ENCODE measurements around the gene IRS2.

Gene IRS2

DNA sequence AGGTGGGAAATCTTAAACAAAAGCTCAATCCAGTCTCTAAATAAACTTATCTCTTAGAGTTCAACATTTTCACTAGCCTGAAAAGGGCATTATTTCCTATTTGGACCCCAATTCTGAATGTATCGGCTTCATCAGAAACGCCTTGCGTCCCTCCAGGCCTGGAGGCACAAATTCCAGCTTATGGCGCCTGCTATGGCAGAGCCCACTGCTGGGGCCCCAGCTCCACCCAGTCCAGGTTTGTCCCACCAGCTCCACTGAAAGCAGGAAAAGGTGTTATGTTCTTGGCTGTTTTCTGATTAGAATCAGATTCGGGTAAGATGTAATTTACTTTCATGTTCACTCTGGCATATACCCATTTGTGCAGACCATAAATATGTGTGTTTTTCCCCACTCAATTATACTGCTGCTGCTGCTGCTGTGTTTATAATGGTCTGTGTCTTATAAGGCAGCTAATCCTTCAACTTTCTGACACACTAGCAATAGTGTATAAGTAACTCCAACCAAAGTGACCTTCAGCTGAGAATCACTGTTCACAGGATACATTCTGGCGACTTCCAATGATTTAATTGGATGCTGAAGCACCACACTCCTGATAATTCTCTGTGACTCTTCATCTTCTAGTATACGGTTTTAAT, 6.4 kb downstream of the IRS2 start:
- no peak for DNase-seq (ENCODE audit: low spot score)

DNA sequence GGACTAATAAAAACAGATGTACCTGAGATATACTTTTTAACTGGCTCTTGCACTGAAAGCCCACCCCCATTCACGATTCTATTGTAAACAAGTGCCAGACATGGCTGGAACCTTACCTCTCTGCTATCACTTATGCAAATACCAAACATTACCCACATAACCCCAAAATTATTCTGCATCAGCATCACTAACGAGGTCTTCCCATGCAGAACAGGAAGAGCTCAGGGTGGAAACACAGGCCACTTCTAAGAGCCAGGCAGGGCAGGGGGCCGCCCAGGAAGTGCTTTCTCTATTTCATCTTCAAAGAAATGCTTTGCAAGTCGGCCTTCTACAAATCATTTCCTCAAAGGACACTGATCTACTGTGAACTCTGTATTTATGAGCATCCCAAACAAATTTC, 7.3 kb downstream of the IRS2 start:
- DNase-seq (ENCODE audit: low spot score): no peak

DNA sequence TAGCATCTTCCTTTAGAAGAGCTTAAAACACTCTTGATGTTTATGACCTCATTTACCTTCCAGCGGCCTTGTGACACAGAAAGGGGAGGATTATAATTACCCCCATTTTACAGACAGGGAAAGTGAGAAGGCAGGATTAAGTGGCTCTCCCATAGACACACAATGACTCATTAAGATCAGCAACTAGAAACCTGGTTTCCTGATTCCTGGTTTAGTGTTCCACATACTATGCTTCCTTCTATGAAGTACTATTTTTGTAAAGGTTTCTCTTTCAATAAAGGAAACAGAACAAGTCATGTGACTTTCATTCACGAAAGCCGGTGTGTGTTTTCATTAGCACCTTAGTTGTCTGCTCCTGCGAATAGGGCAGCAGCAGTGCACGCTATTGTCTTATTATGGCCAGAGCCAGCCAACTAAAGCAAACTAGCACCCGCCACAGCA, 8.3 kb downstream of the IRS2 start:
- DNase-seq (ENCODE audit: low spot score): no peak

DNA sequence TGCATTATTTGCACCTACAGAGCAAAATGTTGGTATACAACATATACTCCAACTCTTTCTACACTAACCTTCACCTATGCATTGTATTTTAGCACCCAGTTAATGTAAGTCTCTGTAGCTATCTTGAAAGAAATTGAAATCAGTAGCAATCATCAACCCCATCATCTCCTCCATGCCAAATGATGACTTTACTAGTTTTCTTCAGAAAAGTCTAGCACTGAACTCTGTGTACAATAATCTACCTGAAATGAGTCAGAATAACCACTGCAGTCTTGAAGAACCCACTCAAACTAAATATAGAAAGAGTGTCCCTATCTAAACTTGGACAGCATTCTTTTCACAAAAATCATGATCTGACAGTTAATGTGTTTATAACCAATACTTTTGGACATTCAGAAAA, 9.8 kb downstream of the IRS2 start:
- no peak for DNase-seq (ENCODE audit: low spot score)

DNA sequence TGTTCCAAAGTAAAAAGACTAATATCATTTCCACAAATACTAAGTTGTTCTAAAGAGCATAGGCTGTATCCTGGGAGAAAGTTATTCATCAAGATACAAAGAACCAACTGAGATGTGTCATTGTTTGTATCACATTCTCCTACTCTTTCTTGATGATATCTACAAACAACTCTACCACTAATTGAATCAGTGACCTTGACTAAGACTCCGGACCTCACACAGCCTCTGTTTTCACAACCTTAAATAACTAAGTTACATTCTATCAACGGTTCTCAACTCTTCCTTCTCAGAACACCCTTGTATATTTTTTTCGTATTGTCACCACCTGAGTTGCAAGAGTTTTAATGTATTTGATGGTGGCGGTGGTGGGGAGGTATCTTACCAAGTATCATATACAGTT, 12.6 kb downstream of the IRS2 start:
- DNase-seq (ENCODE audit: low spot score): no peak

DNA sequence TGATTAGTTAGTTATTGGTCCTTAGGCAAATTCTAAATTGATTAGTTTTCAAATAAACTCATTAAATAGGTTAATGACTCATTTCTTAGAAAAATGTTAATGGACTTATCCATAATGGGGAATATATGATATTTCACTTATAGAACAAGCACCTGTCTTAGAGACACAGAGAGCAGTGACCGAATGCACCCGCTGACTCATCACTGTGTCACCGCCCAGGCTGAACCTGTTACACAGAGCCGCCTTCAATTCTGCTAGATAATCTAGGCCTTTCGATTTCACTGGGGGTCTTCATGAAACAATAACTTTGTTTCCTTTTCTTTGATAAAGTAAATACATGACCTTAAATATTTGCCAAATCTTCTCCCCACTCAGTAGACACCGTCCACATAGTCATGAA, 13.1 kb downstream of the IRS2 start:
- no peak for DNase-seq (ENCODE audit: low spot score)

DNA sequence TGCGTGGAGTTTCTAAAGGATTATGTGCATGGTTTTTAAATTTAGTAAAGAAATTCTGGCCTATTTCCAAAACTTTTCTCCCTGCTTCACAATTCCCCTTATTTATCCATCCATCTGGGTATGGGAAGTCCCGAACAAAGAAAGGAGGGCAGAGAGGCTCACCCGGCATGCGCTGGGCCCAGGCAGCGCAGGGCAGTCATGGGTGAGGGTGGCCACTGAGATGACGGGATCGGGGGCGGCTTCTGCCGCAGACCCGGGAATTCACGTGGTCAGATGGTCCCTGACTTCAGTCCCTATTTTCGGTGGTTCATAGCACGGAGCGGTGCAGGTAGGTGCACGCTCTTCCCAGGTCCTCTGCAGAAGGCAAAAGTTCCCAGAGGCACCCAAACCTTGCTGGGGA, 14.5 kb downstream of the IRS2 start:
- DNase-seq (ENCODE audit: low spot score): no peak

DNA sequence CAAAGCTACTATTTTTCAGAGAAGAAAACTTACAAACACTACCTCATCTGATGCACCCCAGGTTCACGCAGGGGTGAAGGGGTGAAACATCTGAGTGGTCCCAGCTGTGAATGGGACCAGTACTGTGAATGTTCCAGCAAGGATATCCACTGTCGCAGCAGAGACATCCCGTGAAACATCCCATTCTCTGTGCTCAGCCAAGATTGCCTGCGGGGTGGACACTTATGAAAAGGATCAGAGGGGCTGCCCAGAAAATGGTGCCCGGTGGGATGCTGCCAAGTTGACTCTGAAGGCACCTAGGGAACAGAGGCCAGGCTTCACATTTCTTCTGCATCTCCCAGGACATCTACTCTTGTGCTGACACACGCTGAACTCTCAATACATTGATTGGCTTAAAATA, 15.9 kb downstream of the IRS2 start:
- no peak for DNase-seq (ENCODE audit: low spot score)

DNA sequence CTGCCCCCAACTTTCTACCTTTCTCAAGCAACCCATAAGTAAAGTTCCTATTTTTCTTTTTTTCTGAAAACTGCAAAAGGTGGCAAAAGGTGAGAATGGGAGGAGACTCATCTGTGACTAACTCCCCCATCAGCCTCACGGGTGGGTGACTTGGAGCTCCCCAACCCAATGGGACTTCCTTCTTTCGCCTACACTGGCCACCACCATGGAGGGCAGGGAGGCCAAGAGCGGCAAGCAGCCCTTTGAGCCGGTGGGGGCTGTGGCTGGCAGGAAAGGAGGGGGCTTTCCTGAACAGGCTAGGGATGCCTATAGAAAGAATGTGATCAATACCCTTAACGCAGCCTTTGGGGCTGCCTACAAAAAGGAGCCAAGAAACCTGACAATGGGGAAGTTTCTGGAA, 16.5 kb downstream of the IRS2 start:
- DNase-seq (ENCODE audit: low spot score): no peak

DNA sequence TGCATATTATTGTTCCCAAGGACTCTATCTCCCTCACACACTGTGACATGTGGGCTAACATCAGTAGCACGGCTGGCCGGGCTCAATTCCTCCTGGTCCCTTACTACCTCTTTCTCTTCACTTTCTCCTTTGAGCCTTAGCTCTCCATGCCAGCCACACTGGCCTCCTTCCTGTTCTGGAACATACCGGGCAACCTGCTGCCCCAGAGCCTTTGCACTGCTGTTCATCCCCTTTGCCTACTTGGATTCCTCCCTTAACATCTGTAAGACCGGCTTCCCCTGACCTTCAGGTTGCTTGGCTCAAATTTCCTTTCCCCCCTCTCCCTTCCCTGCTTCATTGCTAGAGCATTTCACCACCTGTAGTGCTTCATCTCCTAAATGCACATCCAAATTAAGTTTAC, 17.1 kb downstream of the IRS2 start:
- DNase-seq (ENCODE audit: low spot score): no peak

DNA sequence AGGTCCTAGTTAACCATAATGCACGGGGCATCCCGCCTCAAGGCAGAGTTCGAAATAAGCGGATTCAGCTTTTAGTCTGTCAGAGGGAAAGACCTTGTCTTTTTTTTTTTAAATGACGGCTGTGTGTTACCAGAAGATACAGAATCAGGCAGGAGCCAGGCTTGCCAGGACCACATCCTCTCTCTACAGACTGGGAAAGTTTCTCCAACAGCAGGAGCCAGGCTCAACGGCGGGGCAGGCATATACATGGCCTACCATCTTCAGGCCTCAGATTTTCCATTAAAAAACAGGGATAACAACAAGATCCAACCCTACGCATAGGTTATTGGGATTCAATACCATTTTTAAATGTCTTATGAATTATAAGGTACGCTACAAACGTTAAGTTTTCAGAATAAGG, 17.8 kb downstream of the IRS2 start:
- DNase-seq (ENCODE audit: low spot score): no peak

DNA sequence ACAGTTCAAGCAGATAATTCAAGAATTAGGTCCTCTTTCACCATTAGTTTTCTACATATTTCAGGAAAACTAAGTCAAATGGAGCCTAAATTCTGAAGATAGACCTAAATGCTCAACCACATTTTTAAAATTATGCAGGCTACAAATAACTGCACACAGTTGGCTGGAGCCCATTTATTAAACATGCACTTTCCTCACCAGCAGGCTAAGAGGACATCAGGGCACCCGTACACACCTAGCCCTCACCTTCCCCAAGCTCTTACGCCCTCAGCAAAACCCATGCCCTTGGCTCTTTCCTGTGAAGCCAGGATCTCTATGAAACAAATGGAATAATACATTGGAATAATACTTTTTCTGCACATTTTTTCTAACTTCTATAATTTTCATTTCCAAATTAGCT, 18.2 kb downstream of the IRS2 start:
- DNase-seq (ENCODE audit: low spot score): no peak

DNA sequence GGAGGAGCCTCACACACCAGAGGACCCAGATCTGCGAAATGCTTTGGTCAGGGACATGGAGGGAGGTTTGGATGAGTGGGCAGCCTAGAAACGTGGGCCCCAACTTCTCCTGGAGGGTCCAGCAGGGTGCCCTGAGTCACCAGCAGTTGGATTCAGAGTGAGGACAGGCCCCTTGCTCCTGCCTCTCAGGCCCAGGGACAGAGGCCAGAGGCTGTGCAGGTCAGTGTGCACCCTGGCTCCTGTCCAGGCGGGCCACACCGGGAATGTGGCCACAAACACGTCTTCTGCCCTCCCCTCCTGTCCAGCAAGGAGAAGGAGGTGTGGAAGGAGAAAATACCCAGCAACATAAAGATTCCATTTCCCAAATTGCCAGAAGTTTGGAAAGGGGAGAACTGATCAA, 19.4 kb downstream of the IRS2 start:
- DNase-seq (ENCODE audit: low spot score): no peak

DNA sequence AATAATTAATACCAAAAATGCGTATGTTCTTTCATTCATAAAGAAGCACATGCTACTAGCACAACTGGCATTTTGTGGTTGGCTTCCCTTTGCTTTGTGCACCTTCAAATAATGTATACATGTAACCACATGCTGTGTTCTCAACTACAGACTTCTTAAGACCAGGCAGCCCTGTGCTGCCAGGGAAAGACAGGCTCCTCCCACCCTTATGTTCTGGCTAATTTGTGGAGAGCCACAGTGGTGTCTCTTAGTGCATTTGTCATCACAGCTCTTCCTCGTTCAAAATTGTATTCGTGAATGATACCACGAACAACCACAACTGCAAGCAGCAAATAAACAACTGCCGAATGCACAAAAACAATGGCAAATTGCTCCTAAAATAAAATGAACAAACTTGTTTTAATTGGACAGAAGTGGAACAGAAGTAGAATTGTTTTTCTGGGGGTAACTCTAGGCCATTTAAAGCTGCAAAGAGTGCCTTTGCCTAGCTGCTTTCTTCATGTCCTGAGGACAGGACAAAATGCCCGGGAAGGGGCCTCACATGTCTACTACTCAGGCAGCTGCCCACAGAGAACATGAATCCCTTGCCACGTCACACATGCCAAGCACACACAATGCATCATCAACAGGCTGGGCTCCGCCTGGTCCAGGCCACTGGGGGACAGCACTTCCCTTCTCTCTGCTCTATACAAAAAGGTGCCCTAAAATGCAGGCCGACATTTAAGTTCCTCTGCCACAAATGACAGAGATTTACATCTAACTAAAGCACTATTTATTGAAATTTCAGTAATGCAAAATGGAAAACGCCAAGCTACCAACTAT, 21.7 kb downstream of the IRS2 start:
- peak; percentile 72 for DNase-seq (ENCODE audit: low spot score)

DNA sequence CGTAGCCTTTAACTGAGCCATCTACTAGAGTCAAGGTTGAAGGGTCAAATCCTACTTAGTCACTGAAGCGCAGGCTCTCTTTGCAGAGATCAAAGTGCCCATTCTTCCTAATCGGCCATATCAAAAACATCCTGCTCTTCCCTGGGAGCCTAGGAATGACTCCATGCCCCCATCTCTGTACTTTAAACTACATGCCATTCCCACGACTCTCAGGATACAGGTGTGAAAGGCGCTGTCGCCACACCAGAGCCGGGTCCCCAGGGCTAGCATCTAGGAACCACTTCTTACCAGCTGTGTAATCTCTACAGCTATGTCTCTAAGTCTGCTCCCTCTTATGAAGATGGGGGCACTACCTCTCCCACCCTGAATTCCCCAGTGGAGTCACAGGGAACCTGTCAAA, 22.3 kb downstream of the IRS2 start:
- no peak for DNase-seq (ENCODE audit: low spot score)

DNA sequence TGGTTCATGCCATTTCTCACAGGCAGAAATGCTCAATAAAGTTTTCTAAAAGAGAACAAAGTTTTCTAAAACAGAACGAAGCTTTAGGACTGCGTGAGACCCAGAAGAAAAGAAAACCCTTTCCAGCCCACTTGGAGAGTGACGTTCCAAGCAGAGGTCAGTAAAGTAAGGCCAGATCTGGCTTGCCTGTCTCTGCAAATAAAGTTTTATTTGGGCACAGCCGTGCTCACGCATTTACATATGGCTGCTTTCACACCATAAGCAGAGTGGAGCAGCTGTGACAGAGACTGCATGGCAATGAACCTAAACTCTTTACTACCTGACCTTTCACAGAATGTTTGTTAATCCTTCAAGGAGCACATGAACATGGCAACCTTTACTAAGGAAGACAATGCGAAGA, 23.6 kb downstream of the IRS2 start:
- DNase-seq (ENCODE audit: low spot score): no peak

DNA sequence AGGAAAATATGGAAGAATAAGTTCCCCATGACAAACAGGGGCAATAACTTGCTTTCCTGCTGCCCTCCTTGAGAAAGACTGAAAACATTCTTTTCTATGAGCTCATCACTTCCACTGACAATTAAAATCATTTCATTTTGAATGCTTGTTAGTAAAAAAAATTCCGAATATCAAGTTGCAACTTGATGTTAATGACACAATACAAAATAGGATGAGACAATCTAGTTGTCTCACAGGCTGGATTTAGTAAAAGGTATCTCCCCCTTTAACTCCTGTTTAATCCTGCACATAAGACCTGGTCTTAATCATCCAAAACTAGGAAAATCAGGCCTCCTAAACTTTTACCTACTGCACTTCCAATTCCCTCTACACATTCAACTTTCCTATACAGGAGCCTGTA, 24.7 kb downstream of the IRS2 start:
- DNase-seq (ENCODE audit: low spot score): no peak

DNA sequence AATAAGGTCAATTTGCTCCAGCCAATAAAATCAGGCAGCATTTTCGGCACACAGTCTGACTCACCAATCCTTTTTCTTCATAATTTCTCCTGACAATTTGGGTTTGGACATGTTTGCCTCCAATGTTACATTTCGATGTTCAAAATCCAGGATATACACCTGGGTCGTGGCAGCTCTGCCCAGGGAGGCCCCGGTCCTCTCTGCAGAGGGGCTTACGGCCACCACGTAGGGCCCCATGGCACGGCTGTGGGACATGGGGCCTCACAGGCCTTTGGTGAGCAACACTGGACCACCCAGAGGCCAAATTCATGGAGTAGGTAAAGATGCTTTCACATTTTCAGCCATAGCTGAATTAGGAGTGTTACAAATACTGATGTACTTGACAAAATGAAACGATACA, 25.4 kb downstream of the IRS2 start:
- no peak for DNase-seq (ENCODE audit: low spot score)

DNA sequence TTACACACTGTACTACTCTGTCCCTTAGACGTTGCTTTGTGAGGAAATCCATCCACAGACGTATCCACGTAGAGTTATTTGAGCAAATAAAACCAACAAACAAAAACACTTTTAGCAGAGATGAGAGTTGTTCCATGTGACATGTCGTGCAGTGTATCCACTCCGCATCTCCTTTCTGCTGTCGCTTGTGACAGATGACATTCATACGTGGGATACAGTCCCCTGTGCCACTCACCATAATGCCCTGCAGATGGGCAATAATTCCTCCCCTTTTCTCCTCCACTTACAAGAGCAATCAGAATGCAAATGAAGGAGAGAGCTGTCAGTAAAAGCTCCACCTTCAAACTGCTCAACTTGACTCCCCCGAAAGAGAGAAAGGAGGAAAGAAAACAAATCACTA, 26.0 kb downstream of the IRS2 start:
- DNase-seq (ENCODE audit: low spot score): no peak

DNA sequence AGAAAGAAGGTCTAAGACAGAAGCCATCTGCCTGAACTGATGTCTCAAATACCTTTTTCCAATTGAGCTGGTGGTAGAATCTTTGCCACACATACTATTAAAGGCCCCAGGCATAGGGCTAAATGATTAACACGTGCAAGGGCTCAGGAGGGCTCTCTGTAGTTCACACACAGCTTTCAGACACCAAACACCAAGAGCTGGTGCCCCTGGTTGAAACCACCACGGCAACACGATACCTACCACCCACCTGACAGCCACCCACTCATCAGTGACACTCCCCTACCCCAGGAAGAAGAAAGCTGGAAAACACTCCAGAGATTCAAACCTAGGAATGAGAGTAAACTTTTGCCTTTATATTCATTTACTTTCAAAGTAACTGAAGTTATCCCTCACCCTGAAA, 26.8 kb downstream of the IRS2 start:
- no peak for DNase-seq (ENCODE audit: low spot score)

DNA sequence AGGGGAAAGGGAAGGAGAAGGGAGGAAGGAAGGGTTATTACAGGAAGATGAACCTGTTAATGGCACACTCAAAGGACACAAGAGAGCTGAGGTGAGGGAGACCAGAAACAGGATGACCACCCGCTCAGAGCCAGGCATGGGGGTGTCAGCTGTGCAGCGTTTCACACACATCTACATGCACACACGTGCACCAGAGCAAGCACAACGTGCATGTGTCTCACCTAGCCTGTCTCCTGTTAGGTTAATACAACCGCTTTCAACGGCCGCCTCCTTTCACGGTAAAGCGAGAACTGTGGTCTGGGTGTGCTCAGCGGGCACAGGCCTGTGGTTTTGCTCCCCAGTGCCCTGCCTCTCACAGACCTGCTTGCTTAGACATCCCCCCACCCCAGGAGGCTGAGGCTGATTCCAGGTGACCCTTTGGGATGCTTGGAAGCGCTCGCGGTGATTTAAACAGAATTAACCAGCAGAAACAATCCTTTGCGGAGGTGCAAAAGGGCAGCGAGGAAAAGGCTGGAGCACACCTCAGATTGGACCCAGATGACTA, 27.4 kb downstream of the IRS2 start:
- DNase-seq (ENCODE audit: low spot score): no peak

DNA sequence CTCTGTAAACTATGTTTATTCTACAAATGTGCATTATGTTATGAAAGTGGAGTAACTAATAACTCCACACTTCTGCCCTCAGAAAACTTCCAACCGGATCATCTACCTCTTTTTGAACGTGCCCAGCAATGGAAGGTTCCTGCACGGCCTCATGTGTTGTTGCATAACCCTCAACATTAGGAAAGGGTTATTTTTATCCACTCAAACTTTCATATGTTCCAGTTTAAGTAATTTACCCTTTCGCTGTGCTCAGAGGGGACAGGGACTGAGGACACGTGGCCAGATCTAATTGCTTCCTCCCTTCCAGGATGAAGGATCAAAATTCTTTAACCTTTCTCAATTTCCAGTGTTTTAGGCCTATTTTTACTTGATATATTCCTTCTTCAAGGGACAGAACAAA, 29.6 kb downstream of the IRS2 start:
- DNase-seq (ENCODE audit: low spot score): no peak

DNA sequence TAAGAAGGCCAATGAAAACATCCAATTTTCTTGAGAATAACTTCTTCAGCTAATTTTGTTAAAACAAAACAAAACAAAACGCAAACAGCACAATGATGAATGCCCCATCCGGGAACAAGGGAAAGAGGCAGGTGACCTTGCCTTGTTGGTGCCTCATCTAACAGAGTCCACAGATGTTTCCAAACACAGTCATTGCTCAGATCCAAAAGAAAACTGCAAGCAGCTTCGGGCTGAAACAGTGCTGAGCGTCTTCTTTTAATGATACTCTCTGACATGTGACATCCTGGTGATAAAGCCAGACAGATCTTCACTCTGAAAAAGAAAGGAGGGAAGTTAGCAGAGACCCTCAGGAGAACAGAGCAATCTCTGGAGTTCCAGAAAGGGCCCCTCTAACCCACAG, 30.4 kb downstream of the IRS2 start:
- DNase-seq (ENCODE audit: low spot score): no peak

DNA sequence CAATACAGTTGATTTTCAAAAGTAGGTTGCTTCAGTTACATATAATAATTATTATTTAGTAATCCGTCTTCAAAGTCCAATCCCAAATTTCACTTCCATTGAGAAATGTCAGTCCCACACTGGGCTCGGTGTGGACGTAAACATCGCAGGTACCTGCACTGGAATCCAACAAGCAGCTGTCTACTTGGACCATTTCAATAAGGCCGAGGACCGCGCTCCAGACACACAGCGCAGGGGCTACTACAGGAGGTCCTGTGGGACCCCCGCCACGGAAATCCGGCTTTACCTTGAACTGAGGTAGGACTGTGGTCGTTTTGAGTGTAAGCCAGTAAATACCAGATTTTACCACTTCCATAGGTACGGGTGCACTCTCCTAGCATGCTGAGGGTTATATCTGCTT, 30.8 kb downstream of the IRS2 start:
- no peak for DNase-seq (ENCODE audit: low spot score)

All from D341Med (cell line).